CD14-positive monocyte (primary cell): ENCODE measurements around the gene OR51D1. TPM values are rescaled to one million over a fixed set of nuclear protein-coding genes. Genes with fewer than 3 reads are reported as not detected.

ENCODE experiments used
- DNase-seq, 3 donors: peaks; one replicate each; pipeline ENCODE4 v3.0.0-alpha.2; 2011 to 2022
- H2AFZ ChIP-seq: 2 replicates; pipeline ENCODE4 v1.6.0; 2012; ENCODE audit warnings: mild to moderate bottlenecking, low read depth, low read length, inconsistent platforms; ENCODE audit not compliant: insufficient read depth, poor library complexity, severe bottlenecking
- H3K27ac ChIP-seq, 2 donors: 1 replicate in 1 of 2; 2 replicates in 1 of 2; pipeline ENCODE4 v1.5.1; 2012 to 2013; ENCODE audit warnings: low read length in 2 of 2, control low read depth in 1 of 2, inconsistent platforms in 1 of 2, low read depth in 1 of 2, mild to moderate bottlenecking in 1 of 2
- H3K27me3 ChIP-seq, 2 donors: one replicate each; pipeline versions ENCODE4 v1.6.0 to v1.6.1; 2011 to 2013; ENCODE audit warnings: low read length in 2 of 2; ENCODE audit not compliant: control insufficient read depth in 2 of 2, insufficient read depth in 2 of 2
- H3K36me3 ChIP-seq, 2 donors: replicated peaks in 1 of 2; 1 replicate in 1 of 2; 2 replicates in 1 of 2; pipeline versions ENCODE4 v1.5.1 to v1.6.1; 2012 to 2013; ENCODE audit warnings: low read length in 2 of 2, control low read depth in 1 of 2, inconsistent platforms in 1 of 2, mild to moderate bottlenecking in 1 of 2; ENCODE audit not compliant: insufficient read depth in 2 of 2, control insufficient read depth in 1 of 2
- H3K4me1 ChIP-seq, 2 donors: 1 replicate in 1 of 2; 2 replicates in 1 of 2; pipeline versions ENCODE4 v1.5.1 to v1.6.1; 2012 to 2013; ENCODE audit warnings: low read length in 2 of 2, control low read depth in 1 of 2, inconsistent platforms in 1 of 2, mild to moderate bottlenecking in 1 of 2, moderate library complexity in 1 of 2; ENCODE audit not compliant: insufficient read depth in 2 of 2, control insufficient read depth in 1 of 2
- H3K4me2 ChIP-seq: replicated peaks from 2 replicates; pipeline ENCODE3; 2012; ENCODE audit warnings: low read length, moderate library complexity, mild to moderate bottlenecking; ENCODE audit not compliant: poor library complexity, severe bottlenecking; ENCODE audit errors: extremely low read depth
- H3K4me3 ChIP-seq, 3 experiments: fragments of 200-600 bp in 1 of 3; sonication (generic) in 1 of 3; replicated peaks in 1 of 3; 1 replicate in 2 of 3; 2 replicates in 1 of 3; pipeline ENCODE4 v1.5.1; 2011 to 2013; ENCODE audit warnings: low read length in 3 of 3, mild to moderate bottlenecking in 3 of 3, control low read depth in 2 of 3, low read depth in 2 of 3, inconsistent platforms in 1 of 3, moderate library complexity in 1 of 3
- H3K79me2 ChIP-seq: 2 replicates; pipeline ENCODE4 v1.6.0; 2012; ENCODE audit warnings: mild to moderate bottlenecking, control low read depth, inconsistent platforms, low read length, moderate library complexity; ENCODE audit not compliant: insufficient read depth
- H3K9ac ChIP-seq: 2 replicates; pipeline ENCODE4 v1.6.0; 2017; ENCODE audit warnings: low read length, mild to moderate bottlenecking; ENCODE audit not compliant: insufficient read depth, poor library complexity, severe bottlenecking
- H3K9me3 ChIP-seq, 2 donors: replicated peaks in 1 of 2; 1 replicate in 1 of 2; 2 replicates in 1 of 2; pipeline versions ENCODE4 v1.5.1 to v1.6.1; 2012 to 2013; ENCODE audit warnings: low read length in 2 of 2, control low read depth in 1 of 2; ENCODE audit not compliant: control insufficient read depth in 1 of 2, insufficient read depth in 1 of 2
- H4K20me1 ChIP-seq: 2 replicates; pipeline ENCODE4 v1.6.0; 2012; ENCODE audit warnings: mild to moderate bottlenecking, low read length, control low read depth, moderate library complexity; ENCODE audit not compliant: insufficient read depth
- H3K27ac Mint-ChIP-seq, 7 donors: one replicate each; pipeline ENCODE4 v1.8.0; 2020; ENCODE audit warnings: mild to moderate bottlenecking in 7 of 7, mixed read lengths in 7 of 7, moderate library complexity in 6 of 7, inconsistent platforms in 2 of 7
- H3K27me3 Mint-ChIP-seq, 3 donors: one replicate each; pipeline ENCODE4 v1.8.0; 2021 to 2022; ENCODE audit warnings: low read depth in 3 of 3, mild to moderate bottlenecking in 3 of 3, mixed read lengths in 3 of 3, moderate library complexity in 3 of 3, inconsistent platforms in 1 of 3
- H3K36me3 Mint-ChIP-seq, 2 donors: one replicate each; pipeline ENCODE4 v1.8.0; 2020; ENCODE audit warnings: mixed read lengths in 2 of 2, inconsistent platforms in 1 of 2, mild to moderate bottlenecking in 1 of 2
- H3K4me1 Mint-ChIP-seq: one replicate; pipeline ENCODE4 v1.8.0; 2020; ENCODE audit warnings: mild to moderate bottlenecking, mixed read lengths
- H3K4me3 Mint-ChIP-seq, 2 donors: one replicate each; pipeline ENCODE4 v1.8.0; 2020; ENCODE audit warnings: mild to moderate bottlenecking in 2 of 2, mixed read lengths in 2 of 2, moderate library complexity in 1 of 2
- H3K9me3 Mint-ChIP-seq, 7 donors: one replicate each; pipeline ENCODE4 v1.8.0; 2020 to 2022; ENCODE audit warnings: mixed read lengths in 7 of 7, mild to moderate bottlenecking in 6 of 7, moderate library complexity in 6 of 7, inconsistent platforms in 2 of 7
- WGBS: methylation state at CpG from one replicate; pipeline ENCODE4 v1.1.5; 2013; ENCODE audit warnings: missing lambda C conversion rate; ENCODE audit not compliant: insufficient coverage; 5-methylcytosine and 5-hydroxymethylcytosine counted together
- intact Hi-C, 2 donors: fragments of 100-400 bp; cut with micrococcal nuclease; formaldehyde crosslinking; loops; one replicate each; pipeline versions ENCODE4 v1.15.0 to v1.15.1; 2023
- polyA plus RNA-seq, 3 donors: library from polyadenylated mRNA; depleted of rRNA in 1 of 3; unstranded in 2 of 3; stranded (reverse) in 1 of 3; fragments of 300-500 nt in 2 of 3; fragments of >200 nt in 1 of 3; fragmentation: Illumina TruSeq in 2 of 3; gene quantifications; 1 replicate in 2 of 3; 2 replicates in 1 of 3; pipeline ENCODE4 v1.2.3, GENCODE V29; 2012 to 2021
- TF ChIP-seq, protein P1 (sequence below): fragments of 200-600 bp; IDR thresholded peaks from one replicate; pipeline ENCODE4 v1.8.0; 2022; ENCODE audit warnings: antibody characterized with exemption, mild to moderate bottlenecking

The OR51D1 gene
- polyA plus RNA-seq, 3 donors, result not detected

DNA sequence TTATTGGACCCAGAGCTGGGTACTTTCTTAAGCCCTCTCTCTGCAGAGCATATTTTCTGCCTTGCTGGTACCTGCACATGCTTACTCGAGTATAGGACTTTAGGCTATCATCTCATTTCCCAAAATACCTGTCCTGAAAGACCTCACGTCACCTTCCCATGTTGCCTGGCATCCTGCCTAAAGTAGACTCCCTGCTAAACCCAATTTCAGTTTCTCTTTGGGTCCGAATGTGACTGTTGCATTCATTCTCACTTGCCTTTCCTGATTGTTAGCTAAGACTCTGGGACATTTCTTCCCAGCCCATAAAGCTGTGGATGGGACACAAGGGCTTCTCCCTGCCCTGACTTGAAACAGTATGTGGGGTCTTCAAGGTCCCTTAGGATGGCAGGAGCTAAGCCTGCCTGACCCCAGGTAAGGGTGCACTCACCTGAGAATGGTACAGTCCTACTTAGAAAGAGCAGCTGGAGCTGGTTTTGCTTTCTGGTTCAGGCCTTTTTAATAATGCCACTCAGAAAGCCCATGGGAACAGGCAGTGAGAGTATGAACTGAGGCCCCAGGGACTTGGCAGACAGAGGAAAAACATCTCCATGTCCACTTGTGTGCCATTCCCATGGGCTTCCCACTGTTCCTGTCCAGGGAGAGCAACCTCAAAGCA lies 47.5 kb downstream of the OR51D1 start:
- DNase-seq, result no peak
- TF ChIP-seq, protein P1, sequence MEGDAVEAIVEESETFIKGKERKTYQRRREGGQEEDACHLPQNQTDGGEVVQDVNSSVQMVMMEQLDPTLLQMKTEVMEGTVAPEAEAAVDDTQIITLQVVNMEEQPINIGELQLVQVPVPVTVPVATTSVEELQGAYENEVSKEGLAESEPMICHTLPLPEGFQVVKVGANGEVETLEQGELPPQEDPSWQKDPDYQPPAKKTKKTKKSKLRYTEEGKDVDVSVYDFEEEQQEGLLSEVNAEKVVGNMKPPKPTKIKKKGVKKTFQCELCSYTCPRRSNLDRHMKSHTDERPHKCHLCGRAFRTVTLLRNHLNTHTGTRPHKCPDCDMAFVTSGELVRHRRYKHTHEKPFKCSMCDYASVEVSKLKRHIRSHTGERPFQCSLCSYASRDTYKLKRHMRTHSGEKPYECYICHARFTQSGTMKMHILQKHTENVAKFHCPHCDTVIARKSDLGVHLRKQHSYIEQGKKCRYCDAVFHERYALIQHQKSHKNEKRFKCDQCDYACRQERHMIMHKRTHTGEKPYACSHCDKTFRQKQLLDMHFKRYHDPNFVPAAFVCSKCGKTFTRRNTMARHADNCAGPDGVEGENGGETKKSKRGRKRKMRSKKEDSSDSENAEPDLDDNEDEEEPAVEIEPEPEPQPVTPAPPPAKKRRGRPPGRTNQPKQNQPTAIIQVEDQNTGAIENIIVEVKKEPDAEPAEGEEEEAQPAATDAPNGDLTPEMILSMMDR, result no peak
- H3K4me1 ChIP-seq, result no peaks in the 10 kb centered on the region
- H3K9ac ChIP-seq, result no peak overlapping the region
- H4K20me1 ChIP-seq, result no peaks in the 10 kb centered on the region
- H3K9me3 Mint-ChIP-seq, result peaks cover 0 to 3% (median 0%) of the 10 kb centered on the region in 7 donors
- WGBS, result 75% methylated on average over 3 of the region's 3 CpGs
- no peaks in the 10 kb centered on the region for H3K27me3 ChIP-seq
- H3K27ac Mint-ChIP-seq, result no peak overlapping the region
- no peaks in the 10 kb centered on the region for H3K36me3 ChIP-seq
- H3K79me2 ChIP-seq, result no peaks in the 10 kb centered on the region
- intact Hi-C loops, result no loop called here
- no peaks in the 10 kb centered on the region for H3K36me3 Mint-ChIP-seq
- H3K27ac ChIP-seq, result no peak overlapping the region
- no peak overlapping the region for H3K4me3 Mint-ChIP-seq
- H3K27me3 Mint-ChIP-seq, result no peaks in the 10 kb centered on the region
- no peak overlapping the region for H2AFZ ChIP-seq
- H3K4me1 Mint-ChIP-seq, result no peaks in the 10 kb centered on the region
- no peak overlapping the region for H3K4me3 ChIP-seq
- H3K9me3 ChIP-seq, result no peaks in the 10 kb centered on the region
- H3K4me2 ChIP-seq, result no peak overlapping the region

Other genes starting within 250 kb of the OR51D1 start
- 10 to 100 TPM; 16.8 to 42.5 (median 29.9) TPM for gene TRIM21, start 243.8 kb upstream of the OR51D1 start, polyA plus RNA-seq
- 1 to 10 TPM in 1 of 3 donors, under 1 TPM in 2; 0.16 to 1.5 (median 0.41) TPM for gene OR52K2, start 188.2 kb upstream of the OR51D1 start, polyA plus RNA-seq
- gene OR52K1, start 154.8 kb upstream of the OR51D1 start, polyA plus RNA-seq, result 1 to 10 TPM in 1 of 3 donors, not detected in 2; 1.6 TPM
- gene OR52M1, start 92.3 kb upstream of the OR51D1 start, polyA plus RNA-seq, result not detected
- gene OR52I2, start 55.7 kb upstream of the OR51D1 start, polyA plus RNA-seq, result under 1 TPM in 1 of 3 donors, not detected in 2; 0.04 TPM
- under 1 TPM in 1 of 3 donors, not detected in 2; 0.09 TPM for gene OR52I1, start 43.4 kb upstream of the OR51D1 start, polyA plus RNA-seq
- gene TRIM68, start 29.2 kb upstream of the OR51D1 start, polyA plus RNA-seq, result 1 to 10 TPM; 2.2 to 4.9 (median 3.0) TPM
- gene OR51E1, start 6.5 kb downstream of the OR51D1 start, polyA plus RNA-seq, result not detected
- not detected for gene OR51E2, start 60.4 kb downstream of the OR51D1 start, polyA plus RNA-seq
- gene MMP26, start 67.3 kb downstream of the OR51D1 start, polyA plus RNA-seq, result not detected
- gene OR51F1, start 132.5 kb downstream of the OR51D1 start, polyA plus RNA-seq, result not detected
- gene OR52R1, start 166.9 kb downstream of the OR51D1 start, polyA plus RNA-seq, result not detected
- gene OR51F2, start 183.8 kb downstream of the OR51D1 start, polyA plus RNA-seq, result not detected
- gene OR51S1, start 211.7 kb downstream of the OR51D1 start, polyA plus RNA-seq, result not detected
- not detected for gene OR51T1, start 244.4 kb downstream of the OR51D1 start, polyA plus RNA-seq